Measurements from ENCODE around the gene CD200.

DNA sequence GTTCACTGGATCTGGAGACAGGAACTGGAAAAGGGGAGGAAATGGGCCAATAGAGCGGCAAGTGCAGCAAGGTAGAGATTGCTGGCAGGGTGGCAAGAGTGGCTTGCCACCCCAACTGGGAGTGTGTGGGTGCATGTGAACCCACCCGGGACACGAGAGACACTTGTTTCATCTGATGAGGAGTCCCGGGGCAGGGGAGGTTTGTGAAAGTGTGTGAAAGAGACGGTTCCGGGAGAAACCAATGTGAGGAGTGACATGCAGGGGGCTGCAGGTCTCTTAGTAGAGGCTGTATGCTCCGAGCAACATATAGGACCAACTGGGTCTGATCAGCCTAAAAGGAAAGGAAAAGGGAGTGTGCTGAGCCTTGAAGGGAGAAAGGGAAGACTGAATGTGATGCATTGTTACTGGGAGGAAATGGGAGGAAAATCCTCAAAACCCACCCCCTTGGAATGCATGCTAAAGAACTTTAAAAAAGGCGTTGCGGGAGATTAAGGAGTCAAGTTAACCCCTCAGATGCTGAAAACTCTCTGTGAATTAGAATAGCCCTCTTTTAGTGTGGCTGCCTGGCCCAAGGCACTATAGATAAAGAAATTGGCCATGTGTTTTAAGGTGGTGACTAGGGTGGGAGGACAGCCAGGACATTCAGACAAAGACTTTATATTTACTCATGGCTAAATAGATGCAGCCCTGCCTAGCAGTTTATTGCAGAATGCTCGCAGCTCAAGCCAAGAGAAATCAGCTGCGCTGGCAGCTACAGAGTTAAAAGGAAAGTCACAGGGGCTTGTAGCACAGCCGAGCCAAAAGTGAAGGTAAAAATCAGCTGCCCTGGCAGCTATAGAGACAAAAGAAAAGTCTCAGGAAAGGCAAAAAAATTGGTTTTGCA lies 29.8 kb upstream of the CD200 start:
- TF ChIP-seq, protein P1, sequence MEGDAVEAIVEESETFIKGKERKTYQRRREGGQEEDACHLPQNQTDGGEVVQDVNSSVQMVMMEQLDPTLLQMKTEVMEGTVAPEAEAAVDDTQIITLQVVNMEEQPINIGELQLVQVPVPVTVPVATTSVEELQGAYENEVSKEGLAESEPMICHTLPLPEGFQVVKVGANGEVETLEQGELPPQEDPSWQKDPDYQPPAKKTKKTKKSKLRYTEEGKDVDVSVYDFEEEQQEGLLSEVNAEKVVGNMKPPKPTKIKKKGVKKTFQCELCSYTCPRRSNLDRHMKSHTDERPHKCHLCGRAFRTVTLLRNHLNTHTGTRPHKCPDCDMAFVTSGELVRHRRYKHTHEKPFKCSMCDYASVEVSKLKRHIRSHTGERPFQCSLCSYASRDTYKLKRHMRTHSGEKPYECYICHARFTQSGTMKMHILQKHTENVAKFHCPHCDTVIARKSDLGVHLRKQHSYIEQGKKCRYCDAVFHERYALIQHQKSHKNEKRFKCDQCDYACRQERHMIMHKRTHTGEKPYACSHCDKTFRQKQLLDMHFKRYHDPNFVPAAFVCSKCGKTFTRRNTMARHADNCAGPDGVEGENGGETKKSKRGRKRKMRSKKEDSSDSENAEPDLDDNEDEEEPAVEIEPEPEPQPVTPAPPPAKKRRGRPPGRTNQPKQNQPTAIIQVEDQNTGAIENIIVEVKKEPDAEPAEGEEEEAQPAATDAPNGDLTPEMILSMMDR (conservative IDR thresholded peaks at IDR 0.05; ENCODE audit: low read length): no peak
- TF ChIP-seq EZH2phosphoT487 (IDR thresholded peaks at IDR 0.05; ENCODE audit: borderline replicate concordance): no peak

Data from Loucy (cell line).